SH-SY5Y (cell line): ENCODE data around the gene EEPD1.

Experiments
- GATA2 ChIP-seq: IDR thresholded peaks from 2 replicates; pipeline ENCODE4 v1.6.1; 2011; ENCODE audit warnings: mild to moderate bottlenecking, low read depth, low read length
- GATA3 ChIP-seq: IDR thresholded peaks from 2 replicates; pipeline ENCODE4 v1.6.1; 2011; ENCODE audit warnings: low read depth, mild to moderate bottlenecking, low read length, moderate library complexity

- TF ChIP-seq GATA3 (no peak), GATA2 (no peak)
Measured at GRCh38 chr7:36160313-36160712, 7.3 kb downstream of the EEPD1 start.
